ENCODE measurements around the gene ZNF747. TPM values are rescaled to one million over a fixed set of nuclear protein-coding genes. Genes with fewer than 3 reads are reported as not detected.

The ZNF747 gene
- total RNA-seq, 2 donors from 2014 or later: 15.8 to 22.6 TPM

DNA sequence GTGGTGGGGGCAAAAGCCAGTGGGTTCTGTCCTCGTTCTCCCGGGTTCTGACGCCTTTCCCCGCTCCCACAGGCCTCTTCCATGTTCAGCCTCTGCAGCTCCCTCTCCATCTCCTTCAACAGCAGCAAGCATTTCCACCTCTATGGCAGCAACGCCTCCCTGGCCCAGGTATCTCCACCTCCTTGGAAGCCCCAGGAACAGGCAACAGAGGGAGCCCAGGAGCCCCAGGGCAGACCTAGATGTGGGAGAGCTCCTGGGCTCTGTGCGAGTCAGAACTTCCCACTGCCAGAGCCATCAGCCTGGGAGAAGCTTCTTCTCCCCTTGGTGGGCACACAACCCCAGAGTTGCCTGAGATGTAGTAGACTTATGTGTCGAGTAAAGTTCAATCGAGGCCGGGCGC lies 16.1 kb downstream of the ZNF747 start:
- TF ChIP-seq, protein P1, sequence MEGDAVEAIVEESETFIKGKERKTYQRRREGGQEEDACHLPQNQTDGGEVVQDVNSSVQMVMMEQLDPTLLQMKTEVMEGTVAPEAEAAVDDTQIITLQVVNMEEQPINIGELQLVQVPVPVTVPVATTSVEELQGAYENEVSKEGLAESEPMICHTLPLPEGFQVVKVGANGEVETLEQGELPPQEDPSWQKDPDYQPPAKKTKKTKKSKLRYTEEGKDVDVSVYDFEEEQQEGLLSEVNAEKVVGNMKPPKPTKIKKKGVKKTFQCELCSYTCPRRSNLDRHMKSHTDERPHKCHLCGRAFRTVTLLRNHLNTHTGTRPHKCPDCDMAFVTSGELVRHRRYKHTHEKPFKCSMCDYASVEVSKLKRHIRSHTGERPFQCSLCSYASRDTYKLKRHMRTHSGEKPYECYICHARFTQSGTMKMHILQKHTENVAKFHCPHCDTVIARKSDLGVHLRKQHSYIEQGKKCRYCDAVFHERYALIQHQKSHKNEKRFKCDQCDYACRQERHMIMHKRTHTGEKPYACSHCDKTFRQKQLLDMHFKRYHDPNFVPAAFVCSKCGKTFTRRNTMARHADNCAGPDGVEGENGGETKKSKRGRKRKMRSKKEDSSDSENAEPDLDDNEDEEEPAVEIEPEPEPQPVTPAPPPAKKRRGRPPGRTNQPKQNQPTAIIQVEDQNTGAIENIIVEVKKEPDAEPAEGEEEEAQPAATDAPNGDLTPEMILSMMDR (IDR thresholded peaks at IDR 0.05): no peak
- TF ChIP-seq POLR2A (IDR thresholded peaks at IDR 0.05): no peak
- no peak for TF ChIP-seq POLR2AphosphoS5 (IDR thresholded peaks at IDR 0.05)
- H3K4me3 ChIP-seq: no peak overlapping the region
- no peaks in the 10 kb centered on the region for H3K36me3 ChIP-seq
- H3K27ac ChIP-seq: no peak overlapping the region
- no peaks in the 10 kb centered on the region for H3K27me3 ChIP-seq (replicated peaks; ENCODE audit: insufficient read depth)
- intact Hi-C loops (cut with DNase I): no loop called here
- H3K9me3 ChIP-seq: no peaks in the 10 kb centered on the region
- 86% methylated on average over 10 of the region's 10 CpGs for WGBS
- H3K4me1 ChIP-seq (replicated peaks): no peaks in the 10 kb centered on the region
- DNase-seq (ENCODE audit: low spot score): no peak

DNA sequence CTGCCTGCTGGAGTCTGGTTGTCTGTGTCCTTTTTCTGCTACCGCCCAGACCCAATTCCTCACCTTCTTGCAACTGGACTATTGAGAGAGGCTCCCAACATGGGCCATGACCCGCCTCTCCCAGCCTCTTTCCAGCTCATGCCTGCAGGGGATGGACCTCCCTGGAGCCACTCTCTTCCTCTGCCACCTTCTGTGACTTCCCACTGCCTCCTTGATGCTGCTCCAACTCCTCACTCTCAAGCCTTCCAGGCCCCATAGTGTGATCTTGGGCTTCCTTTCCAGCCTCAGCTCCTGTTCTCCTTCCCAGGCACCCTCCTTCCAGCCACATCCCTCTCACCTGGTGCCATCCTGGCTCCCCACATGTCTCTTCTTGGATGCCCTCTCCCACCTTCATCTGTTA lies 19.4 kb downstream of the ZNF747 start:
- TF ChIP-seq POLR2A (IDR thresholded peaks at IDR 0.05) (no peak), POLR2AphosphoS5 (IDR thresholded peaks at IDR 0.05) (no peak)
- TF ChIP-seq, protein P1 (IDR thresholded peaks at IDR 0.05): no peak
- DNase-seq (ENCODE audit: low spot score): no peak
- Histone ChIP-seq H3K27ac (no peak overlapping the region), H3K9me3 (no peaks in the 10 kb centered on the region), H3K4me3 (no peak overlapping the region), H3K27me3 (replicated peaks; ENCODE audit: insufficient read depth) (no peaks in the 10 kb centered on the region), H3K4me1 (replicated peaks) (no peaks in the 10 kb centered on the region), H3K36me3 (no peaks in the 10 kb centered on the region)
- 68% methylated on average over 2 of the region's 2 CpGs for WGBS
- intact Hi-C loops (cut with DNase I): no loop called here

DNA sequence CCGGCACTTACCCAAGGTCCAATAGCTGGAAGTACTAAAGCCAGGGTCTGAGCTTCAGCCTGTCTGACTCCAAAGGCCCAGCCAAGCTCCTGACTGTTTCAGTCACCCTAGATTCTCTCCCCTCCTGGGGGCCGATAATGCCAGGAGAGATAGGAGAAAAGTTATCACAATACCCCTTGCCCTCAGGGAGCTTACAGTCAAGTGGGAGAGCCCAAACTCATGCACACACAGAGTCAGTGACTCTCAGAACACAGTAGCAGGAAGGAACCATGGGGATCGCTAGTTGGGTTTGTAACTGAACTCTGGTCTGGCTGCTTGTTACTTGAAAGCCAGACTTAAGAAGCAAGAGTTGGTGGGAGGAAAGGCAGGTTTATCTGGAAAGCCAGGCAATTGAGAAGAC lies 23.1 kb downstream of the ZNF747 start:
- TF ChIP-seq POLR2A (IDR thresholded peaks at IDR 0.05) (no peak), POLR2AphosphoS5 (IDR thresholded peaks at IDR 0.05) (no peak)
- TF ChIP-seq, protein P1 (IDR thresholded peaks at IDR 0.05): no peak
- Histone ChIP-seq H3K9me3 (no peaks in the 10 kb centered on the region), H3K36me3 (no peaks in the 10 kb centered on the region), H3K4me1 (replicated peaks) (no peaks in the 10 kb centered on the region), H3K4me3 (no peak overlapping the region), H3K27me3 (replicated peaks; ENCODE audit: insufficient read depth) (no peaks in the 10 kb centered on the region), H3K27ac (no peak overlapping the region)
- WGBS: 90% methylated on average over 3 of the region's 3 CpGs
- no peak for DNase-seq (ENCODE audit: low spot score)
- intact Hi-C loops (cut with DNase I): no loop called here

DNA sequence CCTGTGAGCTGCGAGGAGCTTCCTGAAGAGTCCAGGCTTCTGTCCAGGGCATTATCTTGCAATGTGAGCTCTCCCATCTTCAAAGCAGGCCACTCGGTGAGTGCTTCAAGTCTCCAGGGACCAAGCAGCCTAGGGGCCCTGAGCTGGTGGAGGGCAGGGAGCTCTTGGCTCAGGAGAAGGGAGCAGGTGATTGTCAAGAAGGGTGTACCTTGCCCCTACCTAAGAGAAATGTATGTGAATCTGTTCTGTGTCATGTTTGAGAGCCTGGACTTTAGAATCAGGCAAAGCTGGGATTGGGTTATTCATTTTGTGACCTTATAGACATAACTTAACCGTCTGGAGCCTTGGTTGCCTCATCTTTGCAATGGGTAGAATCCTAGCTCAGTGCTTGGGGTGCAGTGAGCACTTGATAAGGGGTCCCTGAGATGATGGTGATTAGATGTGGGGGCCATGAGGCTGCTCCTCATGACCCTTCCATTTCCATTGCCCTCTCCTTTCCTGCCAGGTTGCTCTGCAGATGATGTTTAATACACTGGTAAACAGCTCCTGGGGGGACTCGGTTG lies 24.2 kb downstream of the ZNF747 start:
- Histone ChIP-seq H3K27ac (no peak overlapping the region), H3K36me3 (no peaks in the 10 kb centered on the region), H3K27me3 (replicated peaks; ENCODE audit: insufficient read depth) (no peaks in the 10 kb centered on the region), H3K4me1 (replicated peaks) (no peaks in the 10 kb centered on the region), H3K4me3 (no peak overlapping the region), H3K9me3 (no peaks in the 10 kb centered on the region)
- WGBS: 74% methylated on average over 4 of the region's 4 CpGs
- TF ChIP-seq, protein P1 (IDR thresholded peaks at IDR 0.05): no peak
- TF ChIP-seq POLR2AphosphoS5 (IDR thresholded peaks at IDR 0.05) (no peak), POLR2A (IDR thresholded peaks at IDR 0.05) (no peak)
- no peak for DNase-seq (ENCODE audit: low spot score)
- intact Hi-C loops (cut with DNase I): no loop called here

DNA sequence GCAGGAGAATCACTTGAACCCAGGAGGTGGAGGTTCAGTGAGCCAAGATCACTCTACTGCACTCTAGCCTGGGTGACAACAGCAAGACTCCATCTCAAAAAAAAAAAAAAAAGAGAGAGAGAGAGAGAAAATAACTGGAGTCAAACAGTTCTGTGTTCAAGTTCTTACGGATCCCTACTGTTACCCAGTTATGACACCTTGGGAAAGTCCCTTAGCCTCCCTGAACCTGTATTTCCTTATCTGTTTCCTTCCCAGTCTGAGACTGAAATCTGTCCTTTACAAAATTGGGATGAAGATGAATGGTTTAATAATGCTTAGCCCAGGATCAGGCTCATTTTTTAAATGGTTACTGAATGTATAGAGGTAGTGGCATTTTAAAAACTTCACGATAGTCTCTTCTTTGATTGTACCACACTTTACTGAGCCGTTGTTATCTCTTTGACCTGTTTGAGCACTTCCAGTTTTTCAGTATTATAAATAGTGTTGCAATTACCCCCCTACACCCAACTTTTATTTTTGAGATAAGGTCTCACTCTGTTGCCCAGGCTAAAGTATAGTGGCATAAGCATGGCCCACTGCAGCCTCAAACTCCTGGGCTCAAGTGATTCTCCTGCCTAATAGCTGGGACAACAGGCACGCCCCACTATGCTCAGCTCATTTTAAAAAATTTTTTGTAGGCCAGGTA lies 25.4 kb downstream of the ZNF747 start:
- Histone ChIP-seq H3K27ac (no peak overlapping the region), H3K9me3 (no peaks in the 10 kb centered on the region), H3K4me3 (no peak overlapping the region), H3K27me3 (replicated peaks; ENCODE audit: insufficient read depth) (no peaks in the 10 kb centered on the region), H3K4me1 (replicated peaks) (no peaks in the 10 kb centered on the region), H3K36me3 (no peaks in the 10 kb centered on the region)
- no peak for DNase-seq (ENCODE audit: low spot score)
- intact Hi-C loops (cut with DNase I): no loop called here
- WGBS: 81% methylated on average over 4 of the region's 4 CpGs
- no peak for TF ChIP-seq POLR2A (IDR thresholded peaks at IDR 0.05)

Data from prostate gland (tissue), 2 donors.